ENCODE measurements around the gene PARD6B.

DNA sequence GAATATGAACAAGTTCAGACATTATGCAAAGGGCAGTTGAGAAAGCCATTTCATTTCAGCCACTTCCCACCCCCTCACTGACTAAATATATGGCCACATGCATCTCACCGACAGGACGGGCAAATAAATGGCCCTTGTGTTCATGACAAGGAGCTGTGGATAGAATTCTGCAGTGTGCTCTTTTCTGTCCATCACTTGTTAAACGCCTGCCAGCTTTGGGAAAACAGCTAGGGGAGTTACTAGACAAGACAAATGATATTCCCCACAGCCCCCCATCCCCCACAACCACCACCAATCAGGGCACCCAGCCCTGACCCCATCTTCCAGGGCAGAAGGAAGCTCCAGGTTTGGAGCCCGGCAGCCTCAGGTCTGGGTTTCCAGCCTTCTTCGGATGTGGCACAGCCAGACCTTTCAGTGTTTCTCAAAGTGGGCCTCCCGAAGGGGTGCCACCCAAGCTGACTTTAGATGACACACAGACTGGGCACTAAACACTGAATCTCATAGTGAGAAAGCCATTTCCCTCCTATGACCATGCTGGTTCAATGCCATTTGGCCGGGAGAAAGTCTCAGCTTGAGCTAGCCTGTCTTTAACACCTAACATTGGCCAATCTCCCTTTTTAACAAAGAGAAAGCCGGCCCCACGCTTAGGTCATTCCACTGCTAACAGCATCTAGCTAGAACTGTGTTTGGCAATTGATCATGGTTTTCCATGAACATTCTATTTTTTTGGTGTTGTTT lies 36.1 kb upstream of the PARD6B start:
- TF ChIP-seq, protein P1, sequence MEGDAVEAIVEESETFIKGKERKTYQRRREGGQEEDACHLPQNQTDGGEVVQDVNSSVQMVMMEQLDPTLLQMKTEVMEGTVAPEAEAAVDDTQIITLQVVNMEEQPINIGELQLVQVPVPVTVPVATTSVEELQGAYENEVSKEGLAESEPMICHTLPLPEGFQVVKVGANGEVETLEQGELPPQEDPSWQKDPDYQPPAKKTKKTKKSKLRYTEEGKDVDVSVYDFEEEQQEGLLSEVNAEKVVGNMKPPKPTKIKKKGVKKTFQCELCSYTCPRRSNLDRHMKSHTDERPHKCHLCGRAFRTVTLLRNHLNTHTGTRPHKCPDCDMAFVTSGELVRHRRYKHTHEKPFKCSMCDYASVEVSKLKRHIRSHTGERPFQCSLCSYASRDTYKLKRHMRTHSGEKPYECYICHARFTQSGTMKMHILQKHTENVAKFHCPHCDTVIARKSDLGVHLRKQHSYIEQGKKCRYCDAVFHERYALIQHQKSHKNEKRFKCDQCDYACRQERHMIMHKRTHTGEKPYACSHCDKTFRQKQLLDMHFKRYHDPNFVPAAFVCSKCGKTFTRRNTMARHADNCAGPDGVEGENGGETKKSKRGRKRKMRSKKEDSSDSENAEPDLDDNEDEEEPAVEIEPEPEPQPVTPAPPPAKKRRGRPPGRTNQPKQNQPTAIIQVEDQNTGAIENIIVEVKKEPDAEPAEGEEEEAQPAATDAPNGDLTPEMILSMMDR (IDR thresholded peaks at IDR 0.05), result no peak
- no peak for TF ChIP-seq POLR2A (IDR thresholded peaks at IDR 0.05)

Measured in breast epithelium (tissue), 3 donors.